OCI-LY1 (cell line): ENCODE data around the gene PLTP.

Experiments
- H2AFZ ChIP-seq: fragments of 200-600 bp; sonication (generic), shearing (Covaris generic); 2 replicates; pipeline ENCODE4 v1.6.0; 2014; ENCODE audit warnings: antibody characterized with exemption, mild to moderate bottlenecking, low read length
- H3F3A ChIP-seq: fragments of 200-600 bp; sonication (generic), shearing (Covaris generic); 2 replicates; pipeline ENCODE4 v1.6.0; 2014; ENCODE audit warnings: mild to moderate bottlenecking, antibody characterized with exemption, low read length, moderate library complexity; ENCODE audit not compliant: insufficient read depth
- H3K27ac ChIP-seq: fragments of 200-600 bp; sonication (generic); 2 replicates; pipeline ENCODE4 v1.5.1; 2014; ENCODE audit warnings: low read length, mixed run types, mild to moderate bottlenecking, low read depth; ENCODE audit not compliant: poor library complexity, severe bottlenecking
- H3K27me3 ChIP-seq: fragments of 200-600 bp; sonication (generic); 2 replicates; pipeline ENCODE4 v1.6.0; 2014; ENCODE audit warnings: antibody characterized with exemption, mild to moderate bottlenecking, low read length, moderate library complexity; ENCODE audit not compliant: insufficient read depth
- H3K36me3 ChIP-seq: fragments of 200-600 bp; sonication (generic); 2 replicates; pipeline ENCODE4 v1.6.1; 2014; ENCODE audit warnings: mild to moderate bottlenecking, antibody characterized with exemption, low read length, moderate library complexity, mixed read lengths; ENCODE audit not compliant: insufficient read depth
- H3K4me1 ChIP-seq: fragments of 200-600 bp; sonication (generic); 2 replicates; pipeline ENCODE4 v1.5.1; 2014; ENCODE audit warnings: mild to moderate bottlenecking, low read length, moderate library complexity; ENCODE audit not compliant: insufficient read depth, severe bottlenecking
- H3K4me2 ChIP-seq: fragments of 200-600 bp; sonication (generic), shearing (Covaris generic); 2 replicates; pipeline ENCODE4 v1.6.1; 2014; ENCODE audit warnings: low read length
- H3K4me3 ChIP-seq: fragments of 200-600 bp; sonication (generic); 2 replicates; pipeline ENCODE4 v1.5.1; 2014; ENCODE audit warnings: low read length, low read depth, mild to moderate bottlenecking, mixed read lengths; ENCODE audit not compliant: poor library complexity, severe bottlenecking
- H3K79me2 ChIP-seq: fragments of 200-600 bp; shearing (Covaris generic); 2 replicates; pipeline ENCODE4 v1.6.1; 2016; ENCODE audit warnings: mixed run types, low read length, mixed read lengths; ENCODE audit not compliant: insufficient read depth
- H3K9ac ChIP-seq: fragments of 200-600 bp; sonication (generic), shearing (Covaris generic); 2 replicates; pipeline ENCODE4 v1.6.1; 2014; ENCODE audit warnings: mild to moderate bottlenecking, low read length, mixed read lengths
- H3K9me2 ChIP-seq: fragments of 200-600 bp; sonication (generic), shearing (Covaris generic); 2 replicates; pipeline ENCODE4 v1.6.1; 2014; ENCODE audit warnings: low read depth, mild to moderate bottlenecking, low read length, mixed read lengths
- H3K9me3 ChIP-seq: fragments of 200-600 bp; shearing (Covaris generic); 2 replicates; pipeline ENCODE4 v1.6.1; 2014; ENCODE audit warnings: low read length, mixed read lengths
- H4K20me1 ChIP-seq: fragments of 200-600 bp; sonication (generic), shearing (Covaris generic); 2 replicates; pipeline ENCODE4 v1.6.0; 2016; ENCODE audit warnings: mild to moderate bottlenecking, low read length; ENCODE audit not compliant: insufficient read depth
- EZH2 ChIP-seq: fragments of 200-600 bp; sonication (generic), shearing (Covaris generic); IDR thresholded peaks from 2 replicates; pipeline ENCODE4 v1.8.0; 2017; ENCODE audit warnings: borderline replicate concordance, mixed run types, mild to moderate bottlenecking, antibody characterized with exemption, low read length, moderate library complexity, mixed read lengths
- TF ChIP-seq, protein P1 (sequence below): fragments of 200-600 bp; sonication (generic), shearing (Covaris generic); IDR thresholded peaks from 2 replicates; pipeline ENCODE4 v1.5.1; 2017; ENCODE audit warnings: mild to moderate bottlenecking, antibody characterized with exemption, low read length, moderate library complexity, mixed read lengths

PLTP gene

DNA sequence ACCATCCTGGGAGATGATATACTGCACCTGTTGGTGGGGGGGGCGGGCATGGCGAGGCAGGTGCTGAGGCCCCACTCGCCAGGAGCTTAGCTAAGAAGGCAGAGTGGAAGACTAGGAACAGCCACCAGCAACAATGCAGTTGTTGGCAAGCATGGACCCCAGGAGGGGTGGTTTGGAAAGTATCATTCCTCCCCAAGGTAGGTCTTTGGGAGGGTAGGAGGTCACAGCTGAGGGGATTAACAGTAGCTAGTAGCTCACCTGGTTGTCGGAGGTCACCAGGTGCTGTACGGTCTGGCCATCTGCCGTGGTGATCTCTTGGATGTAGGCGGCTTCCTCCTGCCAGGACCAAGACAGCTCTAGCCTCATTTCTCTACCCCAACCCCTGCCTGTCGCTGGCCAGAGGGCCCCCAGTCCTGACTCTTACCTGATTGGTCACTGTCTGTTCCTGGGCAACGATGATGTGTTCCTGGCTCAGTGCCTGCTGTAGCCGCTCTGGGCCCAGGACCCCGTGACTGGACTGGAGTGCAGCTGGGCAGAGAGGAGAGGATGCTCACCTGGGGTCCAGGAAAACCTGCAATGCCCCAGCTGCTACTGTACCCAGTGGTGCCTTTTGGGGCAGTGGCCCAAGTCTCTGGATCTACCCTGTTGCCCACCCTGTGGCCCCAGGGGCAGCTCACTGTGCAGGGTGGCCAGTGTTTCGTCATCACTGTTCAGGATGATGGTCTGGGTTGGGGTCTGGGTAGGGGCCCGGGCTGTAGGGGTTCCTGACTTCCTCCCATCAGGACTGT lies 37.8 kb upstream of the PLTP start:
- no peaks in the 10 kb centered on the region for H4K20me1 ChIP-seq
- no peaks in the 10 kb centered on the region for H3K4me1 ChIP-seq
- no peak overlapping the region for H2AFZ ChIP-seq
- no peak overlapping the region for H3K9ac ChIP-seq
- H3K27ac ChIP-seq, result no peak overlapping the region
- H3K4me3 ChIP-seq, result no peak overlapping the region
- H3K9me3 ChIP-seq, result no peaks in the 10 kb centered on the region
- no peaks in the 10 kb centered on the region for H3K27me3 ChIP-seq
- no peaks in the 10 kb centered on the region for H3F3A ChIP-seq
- H3K4me2 ChIP-seq, result no peak overlapping the region
- no peaks in the 10 kb centered on the region for H3K79me2 ChIP-seq
- H3K36me3 ChIP-seq, result peaks cover 90% of the 10 kb centered on the region
- H3K9me2 ChIP-seq, result no peaks in the 10 kb centered on the region
- TF ChIP-seq EZH2, result no peak
- TF ChIP-seq, protein P1, sequence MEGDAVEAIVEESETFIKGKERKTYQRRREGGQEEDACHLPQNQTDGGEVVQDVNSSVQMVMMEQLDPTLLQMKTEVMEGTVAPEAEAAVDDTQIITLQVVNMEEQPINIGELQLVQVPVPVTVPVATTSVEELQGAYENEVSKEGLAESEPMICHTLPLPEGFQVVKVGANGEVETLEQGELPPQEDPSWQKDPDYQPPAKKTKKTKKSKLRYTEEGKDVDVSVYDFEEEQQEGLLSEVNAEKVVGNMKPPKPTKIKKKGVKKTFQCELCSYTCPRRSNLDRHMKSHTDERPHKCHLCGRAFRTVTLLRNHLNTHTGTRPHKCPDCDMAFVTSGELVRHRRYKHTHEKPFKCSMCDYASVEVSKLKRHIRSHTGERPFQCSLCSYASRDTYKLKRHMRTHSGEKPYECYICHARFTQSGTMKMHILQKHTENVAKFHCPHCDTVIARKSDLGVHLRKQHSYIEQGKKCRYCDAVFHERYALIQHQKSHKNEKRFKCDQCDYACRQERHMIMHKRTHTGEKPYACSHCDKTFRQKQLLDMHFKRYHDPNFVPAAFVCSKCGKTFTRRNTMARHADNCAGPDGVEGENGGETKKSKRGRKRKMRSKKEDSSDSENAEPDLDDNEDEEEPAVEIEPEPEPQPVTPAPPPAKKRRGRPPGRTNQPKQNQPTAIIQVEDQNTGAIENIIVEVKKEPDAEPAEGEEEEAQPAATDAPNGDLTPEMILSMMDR, result no peak

DNA sequence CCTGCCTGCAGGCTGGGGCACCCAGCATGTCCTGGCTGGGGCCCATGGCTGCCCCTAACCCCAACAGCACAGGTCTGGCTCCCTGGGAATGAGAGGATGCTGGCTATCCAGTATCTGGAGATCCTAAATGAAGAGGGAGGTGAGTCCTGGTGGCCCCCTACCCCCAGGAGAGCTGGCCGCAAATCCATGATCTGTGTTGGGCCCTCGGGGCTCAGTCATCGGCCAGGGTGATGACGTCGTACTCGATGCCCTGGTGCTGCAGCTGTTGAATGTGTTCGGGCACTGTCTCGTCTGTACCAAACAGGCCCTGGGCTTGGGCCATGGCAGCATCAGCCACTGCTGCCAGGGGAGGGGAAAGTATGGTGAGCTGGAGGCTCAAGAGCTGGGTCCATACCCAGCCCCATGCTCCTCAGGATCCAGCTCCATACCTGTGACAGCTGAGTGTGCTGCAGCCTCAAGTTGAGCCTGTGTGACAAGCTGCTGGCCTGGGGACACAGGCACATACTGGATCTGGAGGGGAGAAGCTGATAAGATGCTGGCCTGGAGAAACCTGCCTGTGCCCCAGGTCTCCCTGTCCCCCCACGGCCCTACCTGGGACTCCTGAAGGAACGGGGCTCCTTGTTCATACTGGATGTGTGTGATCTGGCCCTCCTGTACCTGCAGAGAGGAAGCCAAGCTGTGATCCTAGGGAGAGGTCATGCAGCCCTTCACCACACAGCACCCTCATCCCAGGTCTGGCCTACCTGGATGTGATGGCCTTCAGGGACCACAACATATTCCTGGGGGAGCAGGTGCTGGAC lies 37.0 kb upstream of the PLTP start:
- H3K36me3 ChIP-seq, result peaks cover 97% of the 10 kb centered on the region
- no peak overlapping the region for H2AFZ ChIP-seq
- H3K27me3 ChIP-seq, result no peaks in the 10 kb centered on the region
- no peak overlapping the region for H3K27ac ChIP-seq
- H3K9ac ChIP-seq, result no peak overlapping the region
- H3K4me2 ChIP-seq, result no peak overlapping the region
- H3K4me1 ChIP-seq, result no peaks in the 10 kb centered on the region
- TF ChIP-seq, protein P1, result no peak
- no peak for TF ChIP-seq EZH2
- no peaks in the 10 kb centered on the region for H3K79me2 ChIP-seq
- no peaks in the 10 kb centered on the region for H3F3A ChIP-seq
- H3K9me3 ChIP-seq, result no peaks in the 10 kb centered on the region
- no peak overlapping the region for H3K4me3 ChIP-seq
- no peaks in the 10 kb centered on the region for H4K20me1 ChIP-seq
- no peaks in the 10 kb centered on the region for H3K9me2 ChIP-seq

DNA sequence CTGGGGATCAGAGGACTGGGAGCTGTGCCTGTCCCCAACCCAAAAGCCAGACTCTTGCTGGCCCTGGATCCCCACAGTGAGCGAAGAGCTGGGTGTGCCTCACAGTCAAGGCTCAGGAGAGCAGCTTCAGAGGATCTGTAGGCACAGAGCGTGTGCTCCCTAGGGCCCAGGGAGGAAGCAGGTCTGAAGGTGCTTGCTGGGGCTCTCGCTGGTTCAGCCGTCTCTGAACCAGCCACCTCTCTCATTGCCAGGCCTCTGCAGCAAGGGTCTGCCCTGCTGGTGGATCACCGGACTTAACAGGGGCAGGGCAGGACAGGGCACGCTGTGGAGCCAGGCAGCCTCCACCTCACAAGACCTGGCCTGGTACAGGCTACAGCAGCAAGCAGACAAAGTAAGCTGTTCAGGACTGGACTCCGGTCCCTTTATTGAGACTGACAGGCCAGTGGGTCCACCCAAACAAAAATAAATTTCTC lies 36.3 kb upstream of the PLTP start:
- no peak overlapping the region for H3K27ac ChIP-seq
- TF ChIP-seq, protein P1, result no peak
- no peak for TF ChIP-seq EZH2
- H3K4me1 ChIP-seq, result no peaks in the 10 kb centered on the region
- no peaks in the 10 kb centered on the region for H3F3A ChIP-seq
- H3K4me2 ChIP-seq, result no peak overlapping the region
- no peaks in the 10 kb centered on the region for H4K20me1 ChIP-seq
- H3K27me3 ChIP-seq, result no peaks in the 10 kb centered on the region
- no peak overlapping the region for H3K9ac ChIP-seq
- no peak overlapping the region for H3K4me3 ChIP-seq
- H2AFZ ChIP-seq, result no peak overlapping the region
- no peaks in the 10 kb centered on the region for H3K79me2 ChIP-seq
- H3K9me2 ChIP-seq, result no peaks in the 10 kb centered on the region
- peaks cover 97% of the 10 kb centered on the region for H3K36me3 ChIP-seq
- no peaks in the 10 kb centered on the region for H3K9me3 ChIP-seq
